Measurements from ENCODE around the gene OSCP1. TPM values are rescaled to one million over a fixed set of nuclear protein-coding genes. Genes with fewer than 3 reads are reported as not detected.

The OSCP1 gene
- total RNA-seq, 1 donor from 2014 or later: 0.82 TPM

DNA sequence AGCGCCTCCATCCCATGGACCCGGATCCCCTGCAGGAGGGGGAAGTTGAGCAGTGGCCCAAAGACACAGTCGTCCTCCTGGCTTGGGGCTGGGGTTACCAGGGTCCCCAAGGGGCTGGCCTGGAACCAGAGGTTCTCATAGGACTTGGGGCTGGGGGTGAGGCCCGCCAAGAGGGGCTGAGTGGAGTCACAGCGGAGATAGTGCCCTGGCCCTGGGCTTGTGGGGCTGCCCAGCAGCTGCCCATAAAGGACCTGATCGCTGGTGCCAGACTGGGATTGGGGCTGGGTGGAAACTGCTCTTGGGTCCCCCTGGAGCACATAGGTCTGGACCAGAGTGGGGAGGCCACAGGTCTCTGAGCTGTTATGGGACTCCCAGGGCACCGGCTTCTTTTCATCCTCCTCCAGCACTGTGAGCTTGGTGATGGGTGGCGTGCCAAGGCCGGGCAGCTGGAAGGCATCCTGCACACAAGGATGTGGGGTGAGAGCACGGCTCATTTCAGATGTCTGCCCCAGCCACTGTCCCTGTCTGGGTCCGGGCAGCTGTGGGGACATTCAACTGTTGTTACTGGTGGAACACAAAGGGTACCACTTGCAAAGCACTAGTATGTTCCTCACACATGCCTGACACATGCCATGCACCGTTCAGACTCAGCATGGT, 16.2 kb upstream of the OSCP1 start:
- Mint-ChIP-seq H3K4me3 (no peak overlapping the region), H3K27ac (no peak overlapping the region), H3K9me3 (no peaks in the 10 kb centered on the region), H3K27me3 (no peaks in the 10 kb centered on the region), H3K36me3 (ENCODE audit: low read depth) (peaks cover 15% of the 10 kb centered on the region), H3K4me1 (peaks cover 21% of the 10 kb centered on the region)
- DNase-seq: no peak
- intact Hi-C loops (cut with micrococcal nuclease): no loop called here

DNA sequence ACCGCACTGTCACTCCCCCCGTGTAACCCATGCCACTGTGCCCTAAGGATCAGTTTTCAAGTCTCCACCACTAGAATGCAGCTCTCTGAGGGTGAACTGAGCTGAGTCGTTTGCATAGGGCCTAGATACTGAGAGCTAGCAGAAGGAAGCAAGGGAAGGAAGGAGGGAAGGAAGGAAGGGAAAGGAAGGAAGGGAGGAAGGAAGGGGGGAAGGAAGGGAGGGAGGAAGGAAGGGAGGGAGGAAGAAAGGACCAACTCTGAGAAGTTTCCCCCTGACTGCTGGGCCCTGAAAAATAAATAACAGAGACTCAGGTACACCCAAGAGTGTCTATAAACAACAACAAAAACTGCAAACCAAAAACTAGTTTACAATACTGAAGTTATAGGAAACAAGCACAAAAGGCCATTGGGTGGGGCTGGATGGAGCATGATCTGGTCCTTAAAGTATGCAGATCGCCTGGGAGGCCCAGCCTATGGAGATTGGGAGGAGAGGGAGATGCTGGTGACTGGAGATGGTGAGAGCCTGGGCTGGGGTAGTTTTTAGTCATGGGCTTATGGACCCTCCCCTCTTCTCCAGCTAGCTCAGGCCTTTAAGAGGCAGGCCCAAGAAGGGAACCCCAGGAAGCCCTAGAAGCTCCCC, 15.6 kb upstream of the OSCP1 start:
- Mint-ChIP-seq H3K27me3 (no peaks in the 10 kb centered on the region), H3K4me3 (no peak overlapping the region), H3K36me3 (ENCODE audit: low read depth) (peaks cover 20% of the 10 kb centered on the region), H3K9me3 (no peaks in the 10 kb centered on the region), H3K27ac (peak overlapping the region; percentile 52), H3K4me1 (peaks cover 27% of the 10 kb centered on the region)
- no peak for DNase-seq
- intact Hi-C loops (cut with micrococcal nuclease): loop anchor here (2.0 kb wide), 1 partner anchor 15 kb away; the partner anchor contains the start of gene OSCP1

DNA sequence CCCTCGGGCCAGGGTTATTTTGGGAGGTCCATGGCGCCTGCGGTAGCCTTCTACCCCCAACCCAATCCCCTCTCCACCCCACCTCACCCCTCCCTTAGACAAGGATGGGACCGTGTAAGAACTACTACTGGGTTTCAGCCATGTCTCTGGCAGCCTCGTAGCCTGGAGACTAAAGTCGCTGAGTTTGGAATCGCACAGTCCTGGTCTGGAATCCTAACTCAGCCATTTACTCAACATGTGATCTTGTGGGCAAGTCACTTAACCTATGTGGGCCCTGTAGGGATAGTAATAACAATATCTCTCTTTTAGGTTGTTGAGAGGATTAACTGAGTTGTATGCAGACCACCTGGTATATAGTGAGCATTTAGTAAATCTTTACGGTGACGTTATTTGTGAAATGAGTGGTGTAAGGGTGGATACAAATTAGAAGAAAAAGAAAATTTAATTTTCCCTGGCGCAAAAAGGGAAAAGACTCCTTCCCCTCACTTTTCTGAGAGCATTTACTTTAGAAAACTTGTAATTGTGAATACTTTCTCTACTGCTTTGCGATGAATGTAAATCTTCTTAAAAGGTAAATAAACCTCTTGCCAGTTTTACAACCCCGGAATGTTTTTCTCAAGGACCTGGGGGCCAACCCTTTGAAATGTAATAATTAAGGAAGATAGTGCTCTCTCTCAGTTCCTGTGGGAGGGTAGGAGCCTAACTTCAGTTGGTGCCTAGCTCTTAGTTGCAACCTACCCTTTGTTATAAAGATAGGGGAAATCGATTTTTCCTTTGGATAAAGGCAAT, 14.5 kb upstream of the OSCP1 start:
- peaks cover 31% of the 10 kb centered on the region for H3K4me1 Mint-ChIP-seq
- H3K36me3 Mint-ChIP-seq (ENCODE audit: low read depth): peaks cover 30% of the 10 kb centered on the region
- H3K9me3 Mint-ChIP-seq: no peaks in the 10 kb centered on the region
- intact Hi-C loops (cut with micrococcal nuclease): loop anchor here (2.0 to 5.0 kb wide), 3 partner anchors 14 to 1272 kb away; partner anchors contain the start of genes OSCP1, SFPQ and STK40
- no peak for DNase-seq
- H3K4me3 Mint-ChIP-seq: peak overlapping the region; percentile 99
- H3K27me3 Mint-ChIP-seq: no peaks in the 10 kb centered on the region
- peak overlapping the region; percentile 98 for H3K27ac Mint-ChIP-seq

DNA sequence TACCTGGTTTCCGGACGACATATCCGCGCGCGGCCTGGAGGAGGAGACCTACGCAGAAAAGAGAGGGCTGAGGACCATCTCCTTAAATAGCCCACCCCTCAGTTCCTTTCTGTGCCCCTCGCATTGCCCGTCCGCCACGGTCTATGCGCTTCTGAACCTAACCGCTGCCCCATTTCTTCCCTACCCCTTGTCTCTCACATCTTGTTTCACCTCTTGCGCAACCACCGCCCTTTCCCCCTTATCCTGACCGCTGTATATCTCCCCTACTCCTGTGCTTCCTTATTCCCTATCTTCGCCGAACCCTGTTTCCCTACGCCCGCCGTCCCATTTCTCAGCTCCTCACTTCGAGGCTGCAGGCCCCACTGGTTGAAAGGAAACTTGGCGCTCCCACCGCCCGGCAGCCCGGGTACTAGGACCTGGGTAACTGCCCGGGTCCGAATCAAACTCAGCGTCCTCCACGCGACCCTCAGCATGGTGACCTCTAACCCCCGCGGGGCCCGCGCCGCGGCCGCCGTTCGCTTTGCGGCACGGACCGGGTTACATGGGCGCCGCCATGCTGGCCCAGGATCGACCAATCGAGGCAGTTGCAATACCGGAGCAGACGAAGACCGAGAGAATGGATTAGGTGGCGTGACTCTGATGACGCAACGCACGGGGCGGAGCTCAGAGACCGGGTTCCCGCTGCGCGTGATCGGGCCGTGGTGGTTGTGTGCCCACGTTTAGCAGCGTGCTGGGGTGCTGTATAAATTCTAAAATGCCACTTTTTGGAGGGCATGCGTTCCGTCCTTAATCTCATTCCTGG, 13.8 kb upstream of the OSCP1 start, which contains the start of gene MRPS15:
Gene MRPS15, minus strand, starts transcription at position 582 of the 802 bp plus-strand sequence. Its CDS starts 109 bp downstream, at position 473.
- Mint-ChIP-seq H3K4me3 (peak within 1 kb of the TSS; percentile 99), H3K27me3 (no peaks in the 10 kb centered on the region), H3K36me3 (ENCODE audit: low read depth) (peaks cover 37% of the 10 kb centered on the region), H3K4me1 (peaks cover 39% of the 10 kb centered on the region), H3K27ac (peak within 1 kb of the TSS; percentile 98), H3K9me3 (no peaks in the 10 kb centered on the region)
- intact Hi-C loops (cut with micrococcal nuclease): loop anchor here (2.0 to 5.0 kb wide), 3 partner anchors 13 to 1272 kb away; partner anchors contain the start of genes OSCP1, SFPQ and STK40
- peak; percentile 99 for DNase-seq

DNA sequence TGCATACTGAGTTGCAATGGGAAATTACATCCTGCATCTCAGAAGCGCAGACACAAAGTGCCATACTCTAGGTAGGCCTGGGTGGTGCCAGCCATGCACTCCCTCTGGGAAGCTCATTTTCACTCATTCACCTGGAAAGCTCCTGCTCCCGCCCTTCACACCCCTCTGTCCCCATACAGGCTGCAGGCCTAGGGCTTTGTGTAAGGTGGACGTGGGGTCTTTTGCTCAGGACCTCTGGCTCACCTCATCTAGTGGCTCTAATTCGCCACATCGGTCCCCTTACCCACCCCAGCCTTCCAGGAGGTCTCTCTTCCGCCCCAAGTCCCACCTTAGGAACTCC, 13.2 kb upstream of the OSCP1 start:
- H3K36me3 Mint-ChIP-seq (ENCODE audit: low read depth): peaks cover 42% of the 10 kb centered on the region
- intact Hi-C loops (cut with micrococcal nuclease): loop anchor here (5.0 kb wide), 2 partner anchors 76 to 1271 kb away; partner anchors contain the start of genes SFPQ and STK40

DNA sequence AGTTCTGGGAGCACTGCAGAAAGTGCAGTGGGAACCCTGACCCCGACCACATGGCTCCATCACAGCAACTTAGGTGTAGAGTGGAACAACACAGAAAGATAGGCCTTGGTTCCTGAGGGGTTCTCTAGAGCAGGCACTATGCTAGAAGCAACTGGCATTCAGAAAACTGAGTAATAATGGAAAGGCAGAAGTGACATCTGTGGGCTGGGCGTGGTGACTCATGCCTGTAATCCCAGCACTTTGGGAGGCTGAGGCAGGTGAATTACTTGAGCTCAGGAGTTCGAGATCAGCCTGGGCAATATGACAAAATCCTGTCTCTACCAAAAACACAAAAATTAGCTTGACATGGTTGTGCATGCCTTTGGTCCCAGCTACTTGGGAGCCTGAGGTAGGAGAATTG, 8.7 kb upstream of the OSCP1 start:
- Mint-ChIP-seq H3K27ac (peak overlapping the region; percentile 86), H3K27me3 (no peaks in the 10 kb centered on the region), H3K4me3 (peak overlapping the region; percentile 77), H3K36me3 (ENCODE audit: low read depth) (peaks cover 67% of the 10 kb centered on the region), H3K9me3 (no peaks in the 10 kb centered on the region), H3K4me1 (peaks cover 63% of the 10 kb centered on the region)
- intact Hi-C loops (cut with micrococcal nuclease): no loop called here
- peak; percentile 65 for DNase-seq

More for the DNA sequence above, 13.2 kb upstream of the OSCP1 start:
- no peaks in the 10 kb centered on the region for H3K27me3 Mint-ChIP-seq
- peak overlapping the region; percentile 99 for H3K4me3 Mint-ChIP-seq
- peak overlapping the region; percentile 98 for H3K27ac Mint-ChIP-seq
- H3K4me1 Mint-ChIP-seq: peaks cover 44% of the 10 kb centered on the region
- no peaks in the 10 kb centered on the region for H3K9me3 Mint-ChIP-seq
- DNase-seq: no peak

DNA sequence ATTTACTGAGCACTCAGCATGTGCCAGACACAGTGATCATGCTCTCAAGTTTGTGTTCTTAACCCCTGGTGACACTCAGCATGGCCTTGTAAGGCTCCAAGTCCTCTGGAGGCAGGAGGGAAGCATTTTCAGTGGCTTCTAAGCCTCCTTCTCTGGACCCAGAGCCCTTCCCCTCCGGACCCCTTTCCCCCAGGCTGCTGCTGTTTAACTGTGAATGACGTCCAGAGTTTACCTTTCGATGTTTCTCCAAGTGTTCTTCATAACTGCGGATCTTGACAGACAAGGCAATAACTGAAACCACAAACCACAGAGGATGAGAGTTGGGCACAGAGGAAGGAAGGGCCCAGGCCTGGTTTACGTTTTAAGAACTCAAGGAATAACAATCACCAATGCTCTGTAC, 7.4 kb upstream of the OSCP1 start:
- Mint-ChIP-seq H3K36me3 (ENCODE audit: low read depth) (peaks cover 65% of the 10 kb centered on the region), H3K9me3 (no peaks in the 10 kb centered on the region), H3K4me1 (peaks cover 56% of the 10 kb centered on the region), H3K27ac (peak overlapping the region; percentile 86), H3K27me3 (no peaks in the 10 kb centered on the region), H3K4me3 (peak overlapping the region; percentile 77)
- intact Hi-C loops (cut with micrococcal nuclease): no loop called here
- DNase-seq: peak; percentile 80

DNA sequence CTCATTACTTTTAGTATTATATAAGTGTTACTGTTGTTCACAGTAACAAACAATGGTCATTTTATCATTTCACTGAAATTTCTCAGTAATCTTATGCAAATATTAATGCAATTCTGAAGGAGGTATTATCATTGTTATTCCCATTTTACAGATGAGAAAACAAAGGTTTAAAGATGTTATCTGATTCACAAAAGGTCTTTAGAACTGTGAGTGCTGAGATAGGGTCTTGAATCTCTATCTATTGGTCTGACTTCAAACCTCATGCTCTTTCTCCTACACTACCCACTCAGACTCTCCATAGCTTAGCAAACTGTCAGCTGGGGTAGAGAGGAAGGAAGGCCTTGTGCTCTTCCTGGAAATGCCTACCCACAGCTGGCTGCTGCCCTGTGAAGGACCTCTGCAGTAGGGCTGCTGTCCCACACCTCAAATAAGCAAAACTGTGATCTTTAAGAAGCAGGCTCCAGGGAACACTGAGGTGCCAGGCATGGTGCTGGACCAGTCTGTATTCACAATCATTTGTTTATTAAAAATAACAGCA, 6.2 kb upstream of the OSCP1 start:
- Mint-ChIP-seq H3K9me3 (no peaks in the 10 kb centered on the region), H3K36me3 (ENCODE audit: low read depth) (peaks cover 55% of the 10 kb centered on the region), H3K27ac (peak overlapping the region; percentile 57), H3K27me3 (no peaks in the 10 kb centered on the region), H3K4me1 (peaks cover 49% of the 10 kb centered on the region), H3K4me3 (peak overlapping the region; percentile 35)
- no peak for DNase-seq
- intact Hi-C loops (cut with micrococcal nuclease): no loop called here

DNA sequence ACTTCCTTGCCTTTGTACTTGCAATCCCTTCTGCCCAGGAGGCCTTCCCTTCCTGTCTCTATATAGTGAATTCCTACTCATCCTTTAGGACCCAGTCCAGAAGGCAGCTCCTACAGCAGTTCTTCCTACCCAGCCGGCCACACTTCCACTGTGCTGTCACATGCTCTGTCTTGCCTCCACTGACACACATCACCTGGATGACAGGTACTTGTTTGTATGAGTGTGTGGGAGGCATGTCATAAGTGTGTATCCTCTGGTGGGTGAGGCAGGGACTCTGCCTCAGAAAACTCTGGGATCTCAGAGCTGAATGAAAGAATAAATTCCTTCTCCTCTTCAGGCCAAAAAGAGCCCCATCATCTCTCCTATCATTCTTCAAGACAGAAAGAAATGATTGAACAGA, 5.1 kb upstream of the OSCP1 start:
- Mint-ChIP-seq H3K27me3 (no peaks in the 10 kb centered on the region), H3K4me1 (peaks cover 42% of the 10 kb centered on the region)

DNA sequence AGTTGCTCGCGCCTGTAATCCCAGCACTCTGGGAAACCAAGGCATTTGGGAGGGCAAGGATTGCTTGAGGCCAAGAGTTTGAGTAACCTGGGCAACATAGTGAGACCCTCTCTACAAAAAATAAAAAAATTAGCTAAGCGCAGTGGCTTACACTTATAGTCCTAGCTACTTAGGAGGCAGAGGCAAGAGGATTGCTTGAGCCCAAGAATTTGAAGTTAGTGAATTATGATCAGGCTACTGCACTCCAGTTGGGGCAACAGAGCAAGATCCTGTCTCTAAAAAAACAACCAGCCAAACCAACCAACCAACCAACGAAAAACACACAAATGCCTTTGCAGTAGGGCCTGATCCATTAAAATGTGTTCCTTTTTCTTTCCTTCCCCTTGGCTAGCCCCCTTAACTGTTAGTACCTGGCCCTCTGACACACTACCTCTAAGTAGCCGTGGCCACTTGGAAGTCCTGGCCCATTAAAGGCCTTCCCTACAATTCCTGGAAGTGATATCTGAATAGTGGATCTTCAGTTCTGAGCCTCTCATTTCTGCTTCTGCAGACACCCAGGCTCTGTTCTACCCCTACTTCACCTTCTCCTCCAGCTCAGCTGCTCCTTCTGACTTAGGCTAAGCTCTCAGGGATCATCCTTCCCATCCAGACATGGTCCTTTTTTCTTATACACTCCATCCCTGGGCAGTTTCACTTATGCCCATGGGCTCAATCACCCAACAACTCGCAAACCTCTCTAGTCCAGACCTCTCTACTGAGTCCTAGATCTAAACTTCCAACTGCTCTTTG, 3.5 kb upstream of the OSCP1 start:
- intact Hi-C loops (cut with micrococcal nuclease): no loop called here
- H3K4me3 Mint-ChIP-seq: no peak overlapping the region
- H3K27ac Mint-ChIP-seq: no peak overlapping the region
- no peaks in the 10 kb centered on the region for H3K9me3 Mint-ChIP-seq
- H3K27me3 Mint-ChIP-seq: no peaks in the 10 kb centered on the region
- peaks cover 31% of the 10 kb centered on the region for H3K36me3 Mint-ChIP-seq (ENCODE audit: low read depth)
- peaks cover 38% of the 10 kb centered on the region for H3K4me1 Mint-ChIP-seq
- DNase-seq: no peak

More for the DNA sequence above, 5.1 kb upstream of the OSCP1 start:
- intact Hi-C loops (cut with micrococcal nuclease): no loop called here
- Mint-ChIP-seq H3K36me3 (ENCODE audit: low read depth) (peaks cover 46% of the 10 kb centered on the region), H3K27ac (no peak overlapping the region), H3K9me3 (no peaks in the 10 kb centered on the region), H3K4me3 (no peak overlapping the region)
- no peak for DNase-seq

DNA sequence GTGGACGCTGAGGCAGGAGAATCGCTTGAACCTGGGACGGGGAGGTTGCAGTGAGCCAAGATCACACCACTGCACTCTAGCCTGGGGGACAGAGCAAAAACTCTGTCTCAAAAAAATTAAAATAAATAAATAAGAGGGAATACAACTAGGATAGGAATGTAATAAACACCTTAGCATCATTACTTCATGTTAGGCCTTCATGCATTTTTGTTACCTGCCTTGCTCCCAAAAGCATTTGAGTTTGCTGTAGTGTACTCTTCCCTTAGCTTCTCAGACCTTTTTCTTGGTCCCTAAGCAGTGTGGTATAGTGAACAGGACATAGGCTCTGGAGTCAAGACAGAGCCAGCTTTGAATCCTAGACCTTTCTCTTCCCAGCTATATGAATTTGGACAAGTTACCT, 2.8 kb upstream of the OSCP1 start:
- Mint-ChIP-seq H3K36me3 (ENCODE audit: low read depth) (peaks cover 28% of the 10 kb centered on the region), H3K4me3 (no peak overlapping the region), H3K4me1 (peaks cover 32% of the 10 kb centered on the region), H3K27ac (no peak overlapping the region), H3K27me3 (no peaks in the 10 kb centered on the region), H3K9me3 (no peaks in the 10 kb centered on the region)
- intact Hi-C loops (cut with micrococcal nuclease): no loop called here
- no peak for DNase-seq

DNA sequence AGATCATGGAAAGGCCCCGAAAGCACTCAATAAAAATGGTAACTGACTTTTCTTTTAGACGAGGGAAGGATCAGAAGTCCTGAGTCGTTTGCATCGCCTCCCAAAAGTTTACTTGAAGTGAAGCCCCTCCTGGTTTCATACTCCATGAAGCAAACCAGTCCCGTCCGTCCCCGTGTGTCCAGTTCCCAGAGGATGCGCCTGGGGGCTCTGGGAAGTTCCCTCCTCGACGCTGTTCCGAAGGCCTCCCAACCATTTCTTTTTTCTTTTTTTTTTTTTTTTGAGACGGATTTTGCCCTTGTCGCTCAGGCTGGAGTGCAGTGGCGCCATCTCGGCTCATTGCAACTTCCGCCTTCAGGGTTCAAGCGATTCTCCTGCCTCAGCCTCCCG, 661 bp upstream of the OSCP1 start:
- Mint-ChIP-seq H3K4me1 (peaks cover 20% of the 10 kb centered on the region), H3K27ac (peak overlapping the region; percentile 89), H3K36me3 (ENCODE audit: low read depth) (peaks cover 16% of the 10 kb centered on the region), H3K9me3 (no peaks in the 10 kb centered on the region), H3K4me3 (peak overlapping the region; percentile 89), H3K27me3 (no peaks in the 10 kb centered on the region)
- intact Hi-C loops (cut with micrococcal nuclease): loop anchor here (2.0 kb wide), 1 partner anchor 14 kb away; the partner anchor contains the start of gene MRPS15
- no peak for DNase-seq
